Progenitor cell of endocrine pancreas (in vitro differentiated cells): ENCODE results near the gene ATP1A3. TPM values are rescaled to one million over a fixed set of nuclear protein-coding genes. Genes with fewer than 3 reads are reported as not detected.
"Not testable (repeated sequence)": the region's sequence is repeated elsewhere in the genome, so short reads cannot be mapped to it uniquely, and the experiment has no call there.

Source experiments
- DNase-seq: peaks from one replicate; pipeline ENCODE4 v3.0.0; 2021; ENCODE audit warnings: low spot score; ENCODE audit not compliant: unreplicated experiment
- H3K27ac Mint-ChIP-seq: 2 replicates; pipeline ENCODE4 v1.8.0; 2021; ENCODE audit warnings: mild to moderate bottlenecking, moderate library complexity, mixed read lengths
- H3K27me3 Mint-ChIP-seq: 2 replicates; pipeline ENCODE4 v1.8.0; 2021; ENCODE audit warnings: mixed read lengths
- H3K36me3 Mint-ChIP-seq: 2 replicates; pipeline ENCODE4 v1.8.0; 2022; ENCODE audit warnings: mixed read lengths; ENCODE audit not compliant: insufficient read depth
- H3K4me1 Mint-ChIP-seq: 2 replicates; pipeline ENCODE4 v1.8.0; 2021; ENCODE audit warnings: low read depth, mixed read lengths
- H3K4me3 Mint-ChIP-seq: 2 replicates; pipeline ENCODE4 v1.8.0; 2021; ENCODE audit warnings: low read depth, mild to moderate bottlenecking, moderate library complexity, mixed read lengths
- H3K9me3 Mint-ChIP-seq: 2 replicates; pipeline ENCODE4 v1.8.0; 2021; ENCODE audit warnings: low read depth, mixed read lengths
- total RNA-seq: library from RNA; stranded (reverse); gene quantifications from 2 replicates; pipeline ENCODE4 v1.2.1, GENCODE V29; 2021
- TF ChIP-seq, protein P1 (sequence below): fragments of 200-600 bp; sonication (generic); IDR thresholded peaks from one replicate; pipeline ENCODE4 v1.5.0; 2021; ENCODE audit warnings: antibody characterized with exemption, mild to moderate bottlenecking; ENCODE audit not compliant: unreplicated experiment

The ATP1A3 gene
- total RNA-seq, 1 donor from 2014 or later: 0.29 TPM

DNA sequence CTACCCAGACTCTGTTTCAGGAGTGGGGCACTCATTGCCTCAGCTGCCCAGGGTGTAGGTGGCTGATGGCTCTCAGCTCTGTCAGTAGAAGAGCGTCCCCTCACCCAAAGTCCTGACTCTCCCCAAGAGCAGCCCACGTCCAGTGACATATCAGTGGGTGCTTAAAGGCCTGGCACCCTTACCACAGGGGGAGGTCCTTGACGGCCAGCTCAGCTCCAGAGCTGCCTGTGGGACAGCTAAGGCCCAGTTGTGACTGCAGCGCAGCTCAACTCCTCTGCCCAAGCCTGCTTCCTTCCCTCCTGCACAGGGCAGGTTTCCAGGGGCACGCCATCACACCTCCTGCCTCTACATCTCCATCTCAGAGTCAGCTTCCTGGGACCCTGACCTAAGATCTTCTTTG lies 43.6 kb upstream of the ATP1A3 start:
- TF ChIP-seq, protein P1, sequence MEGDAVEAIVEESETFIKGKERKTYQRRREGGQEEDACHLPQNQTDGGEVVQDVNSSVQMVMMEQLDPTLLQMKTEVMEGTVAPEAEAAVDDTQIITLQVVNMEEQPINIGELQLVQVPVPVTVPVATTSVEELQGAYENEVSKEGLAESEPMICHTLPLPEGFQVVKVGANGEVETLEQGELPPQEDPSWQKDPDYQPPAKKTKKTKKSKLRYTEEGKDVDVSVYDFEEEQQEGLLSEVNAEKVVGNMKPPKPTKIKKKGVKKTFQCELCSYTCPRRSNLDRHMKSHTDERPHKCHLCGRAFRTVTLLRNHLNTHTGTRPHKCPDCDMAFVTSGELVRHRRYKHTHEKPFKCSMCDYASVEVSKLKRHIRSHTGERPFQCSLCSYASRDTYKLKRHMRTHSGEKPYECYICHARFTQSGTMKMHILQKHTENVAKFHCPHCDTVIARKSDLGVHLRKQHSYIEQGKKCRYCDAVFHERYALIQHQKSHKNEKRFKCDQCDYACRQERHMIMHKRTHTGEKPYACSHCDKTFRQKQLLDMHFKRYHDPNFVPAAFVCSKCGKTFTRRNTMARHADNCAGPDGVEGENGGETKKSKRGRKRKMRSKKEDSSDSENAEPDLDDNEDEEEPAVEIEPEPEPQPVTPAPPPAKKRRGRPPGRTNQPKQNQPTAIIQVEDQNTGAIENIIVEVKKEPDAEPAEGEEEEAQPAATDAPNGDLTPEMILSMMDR: no peak
- H3K36me3 Mint-ChIP-seq: no peaks in the 10 kb centered on the region
- H3K4me3 Mint-ChIP-seq: no peak overlapping the region
- H3K4me1 Mint-ChIP-seq: no peaks in the 10 kb centered on the region
- no peaks in the 10 kb centered on the region for H3K27me3 Mint-ChIP-seq
- no peaks in the 10 kb centered on the region for H3K9me3 Mint-ChIP-seq
- DNase-seq: no peak
- H3K27ac Mint-ChIP-seq: no peak overlapping the region

DNA sequence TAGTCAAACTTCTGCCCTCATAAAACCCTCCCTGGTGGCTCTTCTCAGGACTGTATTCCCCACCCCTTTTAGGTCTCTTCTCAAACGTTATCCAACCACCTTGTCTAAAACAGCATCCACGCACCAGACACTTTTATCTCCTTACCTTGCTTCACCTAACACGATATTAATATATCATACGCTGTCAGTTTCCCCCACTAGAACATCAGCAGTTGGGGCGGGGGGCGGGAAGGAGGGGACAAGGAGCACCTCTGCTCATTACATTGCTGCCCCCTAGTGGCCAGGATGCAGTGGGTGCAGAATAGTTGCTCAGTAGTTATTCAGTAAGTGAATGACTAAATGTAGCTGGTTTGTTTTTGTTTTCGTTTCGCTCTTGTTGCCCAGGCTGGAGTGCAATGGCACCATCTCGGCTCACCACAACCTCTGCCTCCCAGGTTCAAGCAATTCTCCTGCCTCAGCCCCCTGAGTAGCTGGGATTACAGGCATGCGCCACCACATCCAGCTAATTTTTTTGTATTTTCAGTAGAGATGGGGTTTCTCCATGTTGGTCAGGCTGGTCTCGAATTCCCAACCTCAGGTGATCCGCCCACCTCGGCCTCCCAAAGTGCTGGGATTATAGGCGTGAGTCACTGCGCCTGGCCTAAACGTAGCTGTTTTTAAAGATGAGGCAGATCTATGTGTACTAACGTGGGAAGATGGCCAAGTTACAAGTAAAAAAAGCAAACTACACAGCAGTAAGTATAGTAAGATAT lies 40.8 kb upstream of the ATP1A3 start:
- TF ChIP-seq, protein P1: peak; percentile 88
- H3K27me3 Mint-ChIP-seq, H3K4me3 Mint-ChIP-seq, H3K36me3 Mint-ChIP-seq, H3K4me1 Mint-ChIP-seq, H3K9me3 Mint-ChIP-seq: not testable (repeated sequence)
- H3K27ac Mint-ChIP-seq: peak overlapping the region; percentile 60
- DNase-seq: peak; percentile 40

DNA sequence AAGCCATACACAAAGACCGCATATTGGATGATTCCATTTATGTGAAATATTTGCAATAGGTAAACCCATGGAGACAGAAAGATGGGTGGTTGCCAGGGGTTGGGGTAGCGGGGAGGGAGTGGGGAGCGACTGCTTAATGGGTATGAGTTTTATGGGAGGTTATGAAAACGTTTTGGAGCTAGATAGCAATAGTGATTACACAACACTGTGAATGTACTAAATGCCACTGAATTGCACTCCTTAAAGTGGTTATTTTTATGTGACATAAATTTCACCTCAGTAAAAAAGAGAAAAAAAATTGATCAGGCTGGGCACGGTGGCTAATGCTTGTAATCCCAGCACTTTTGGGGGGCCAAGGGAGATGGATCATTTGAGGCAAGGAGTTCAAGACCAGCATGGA lies 39.4 kb upstream of the ATP1A3 start:
- Mint-ChIP-seq H3K27me3 (no peaks in the 10 kb centered on the region), H3K9me3 (no peaks in the 10 kb centered on the region), H3K4me1 (no peaks in the 10 kb centered on the region), H3K4me3 (no peak overlapping the region), H3K36me3 (no peaks in the 10 kb centered on the region), H3K27ac (no peak overlapping the region)
- no peak for DNase-seq
- TF ChIP-seq, protein P1: no peak

DNA sequence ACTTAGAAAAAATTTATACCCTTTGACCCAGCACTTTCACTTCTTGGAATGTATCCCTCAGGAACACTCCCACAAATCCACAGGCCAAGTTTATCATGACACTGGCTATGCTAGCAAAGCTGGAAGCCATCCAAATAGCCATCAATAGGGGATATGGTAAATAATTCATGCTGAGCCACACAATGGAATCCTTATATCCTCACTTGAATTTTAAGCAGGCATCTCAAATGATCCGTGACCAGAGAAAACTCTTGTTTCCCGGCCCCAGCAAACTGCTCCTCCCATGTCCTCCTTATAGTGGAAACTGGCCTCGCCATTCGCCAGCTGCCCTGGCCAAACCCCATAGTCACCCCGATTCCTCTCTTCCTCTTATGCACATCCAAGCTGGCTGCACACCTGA lies 38.4 kb upstream of the ATP1A3 start:
- TF ChIP-seq, protein P1: no peak
- no peaks in the 10 kb centered on the region for H3K9me3 Mint-ChIP-seq
- no peaks in the 10 kb centered on the region for H3K27me3 Mint-ChIP-seq
- H3K4me3 Mint-ChIP-seq: no peak overlapping the region
- no peak overlapping the region for H3K27ac Mint-ChIP-seq
- no peaks in the 10 kb centered on the region for H3K36me3 Mint-ChIP-seq
- DNase-seq: no peak
- H3K4me1 Mint-ChIP-seq: no peaks in the 10 kb centered on the region

DNA sequence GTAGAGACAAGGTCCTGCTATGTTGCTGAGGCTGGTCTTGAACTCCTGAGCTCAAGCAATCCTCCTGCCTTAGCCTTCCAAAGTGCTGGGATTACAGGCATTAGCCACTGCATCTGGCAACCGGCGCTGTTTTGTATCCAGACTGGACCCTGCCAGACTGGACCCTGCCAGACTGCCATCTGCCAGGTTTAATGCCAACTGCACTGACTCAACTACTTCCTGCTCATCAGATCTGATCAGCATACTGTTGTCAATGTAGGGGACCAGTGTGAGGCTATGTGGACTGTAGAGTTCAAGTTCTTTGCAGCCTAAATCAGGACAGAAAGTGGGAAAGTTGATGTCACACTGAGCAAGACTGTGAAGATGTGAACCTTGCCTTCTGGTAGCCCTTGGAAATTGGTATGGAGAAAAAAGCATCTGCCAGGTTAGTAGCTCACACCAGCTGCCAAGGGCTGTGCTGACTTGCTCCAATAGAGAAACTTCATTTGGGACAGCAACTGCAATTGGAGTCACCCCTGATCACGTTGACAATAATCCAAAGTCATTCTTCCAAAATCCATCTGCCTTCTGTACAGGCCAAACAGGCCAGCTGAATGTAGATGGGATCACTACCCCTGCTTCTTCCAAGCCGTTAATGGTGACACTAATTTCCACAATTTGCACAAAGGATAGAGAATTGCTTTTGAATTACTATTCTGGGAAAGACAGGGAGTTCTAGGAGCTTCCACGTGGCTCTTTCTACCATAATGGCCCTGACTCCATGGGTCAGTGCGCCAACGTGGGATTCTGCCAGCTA lies 36.8 kb upstream of the ATP1A3 start:
- H3K9me3 Mint-ChIP-seq: no peaks in the 10 kb centered on the region
- TF ChIP-seq, protein P1: no peak
- no peak for DNase-seq
- H3K27ac Mint-ChIP-seq: no peak overlapping the region
- no peaks in the 10 kb centered on the region for H3K27me3 Mint-ChIP-seq
- H3K36me3 Mint-ChIP-seq: no peaks in the 10 kb centered on the region
- H3K4me1 Mint-ChIP-seq: peaks cover 7% of the 10 kb centered on the region
- H3K4me3 Mint-ChIP-seq: no peak overlapping the region
